PC-9 (cell line): Measurements from ENCODE around the gene TPRN. TPM values are rescaled to one million over a fixed set of nuclear protein-coding genes. Genes with fewer than 3 reads are reported as not detected.

Experiments
- microRNA-seq: library from miRNA; unstranded; fragments of <30 nt; microRNA quantifications from one replicate; pipeline ENCODE4 v1.2.0, GENCODE V29; 2021; ENCODE audit warnings: borderline number of aligned reads, borderline replicate concordance
- total RNA-seq: library from RNA; stranded (reverse); gene quantifications from 2 replicates; pipeline ENCODE4 v1.2.3, GENCODE V29; 2021

Gene TPRN
- total RNA-seq, 1 experiment from 2014 or later: 61.8 TPM

Small RNA genes lying within 50 kb of the gene (microRNA-seq; reads per million reads assigned to microRNA genes)
- gene MIR3621: not detected

Other genes with a start within 250 kb of the TPRN start
- 9.3 and 14.2 TPM in 2 replicates for gene LCN12, start 248.5 kb downstream of the TPRN start, total RNA-seq
- gene PTGDS, start 223.2 kb downstream of the TPRN start, total RNA-seq: 1.7 and 2.0 TPM in 2 replicates
- gene LCNL1, start 217.7 kb downstream of the TPRN start, total RNA-seq: 0.41 and 0.43 TPM in 2 replicates
- gene PAXX, start 208.3 kb downstream of the TPRN start, total RNA-seq: 54.9 and 78.9 TPM in 2 replicates
- 24.1 and 39.7 TPM in 2 replicates for gene CLIC3, start 204.2 kb downstream of the TPRN start, total RNA-seq
- 79.2 and 115 TPM in 2 replicates for gene ABCA2, start 172.5 kb downstream of the TPRN start, total RNA-seq
- gene FUT7, start 168.7 kb downstream of the TPRN start, total RNA-seq: not detected in 2 replicates
- gene NPDC1, start 154.6 kb downstream of the TPRN start, total RNA-seq: 89.8 and 137 TPM in 2 replicates
- 9.0 and 14.1 TPM in 2 replicates for gene ENTPD2, start 146.7 kb downstream of the TPRN start, total RNA-seq
- gene SAPCD2, start 130.2 kb downstream of the TPRN start, total RNA-seq: 46.9 and 50.3 TPM in 2 replicates
- gene UAP1L1, start 123.2 kb downstream of the TPRN start, total RNA-seq: 9.9 and 14.7 TPM in 2 replicates
- 79.3 and 107 TPM in 2 replicates for gene MAN1B1, start 113.8 kb downstream of the TPRN start, total RNA-seq
- 104 and 126 TPM in 2 replicates for gene DPP7, start 86.0 kb downstream of the TPRN start, total RNA-seq
- 0.10 TPM in 1 of 2 replicates, not detected in the other for gene GRIN1, start 61.6 kb downstream of the TPRN start, total RNA-seq
- gene LRRC26, start 30.7 kb downstream of the TPRN start, total RNA-seq: 2.3 and 2.5 TPM in 2 replicates
- gene TMEM210, start 28.7 kb downstream of the TPRN start, total RNA-seq: 0.74 and 1.5 TPM in 2 replicates
- gene ANAPC2, start 12.2 kb downstream of the TPRN start, total RNA-seq: 92.1 and 95.4 TPM in 2 replicates
- 98.7 and 109 TPM in 2 replicates for gene SSNA1, start 12.1 kb downstream of the TPRN start, total RNA-seq
- gene TMEM203, start 4.9 kb upstream of the TPRN start, total RNA-seq: 43.3 and 45.5 TPM in 2 replicates
- gene NDOR1, start 5.0 kb upstream of the TPRN start, total RNA-seq: 27.7 and 28.8 TPM in 2 replicates
- 31.3 and 38.0 TPM in 2 replicates for gene RNF208, start 21.5 kb upstream of the TPRN start, total RNA-seq
- gene CYSRT1, start 24.4 kb upstream of the TPRN start, total RNA-seq: 9.0 and 15.2 TPM in 2 replicates
- 3.9 and 4.7 TPM in 2 replicates for gene RNF224, start 26.8 kb upstream of the TPRN start, total RNA-seq
- gene SLC34A3, start 30.2 kb upstream of the TPRN start, total RNA-seq: 1.4 and 2.5 TPM in 2 replicates
- gene TUBB4B, start 40.5 kb upstream of the TPRN start, total RNA-seq: 441 and 494 TPM in 2 replicates
- 0.45 and 0.46 TPM in 2 replicates for gene STPG3, start 50.5 kb upstream of the TPRN start, total RNA-seq
- 94.2 and 103 TPM in 2 replicates for gene NELFB, start 54.6 kb upstream of the TPRN start, total RNA-seq
- 48.9 and 59.9 TPM in 2 replicates for gene TOR4A, start 77.0 kb upstream of the TPRN start, total RNA-seq
- gene NRARP, start 101.5 kb upstream of the TPRN start, total RNA-seq: 20.6 and 25.8 TPM in 2 replicates
- 23.7 and 38.5 TPM in 2 replicates for gene EXD3, start 222.4 kb upstream of the TPRN start, total RNA-seq
- gene NOXA1, start 222.7 kb upstream of the TPRN start, total RNA-seq: 10.5 and 22.8 TPM in 2 replicates
- 5.4 and 5.9 TPM in 2 replicates for gene ENTPD8, start 240.6 kb upstream of the TPRN start, total RNA-seq